Astrocyte (in vitro differentiated cells and primary cell): Measurements from ENCODE around the gene TPST2.

ENCODE experiments used
- CTCF ChIP-seq: IDR thresholded peaks from 2 replicates; pipeline ENCODE4 v1.5.1; 2011; ENCODE audit warnings: low read depth, mild to moderate bottlenecking, inconsistent platforms, low read length, moderate library complexity; ENCODE audit not compliant: insufficient read depth
- EZH2 ChIP-seq: IDR thresholded peaks from 2 replicates; pipeline ENCODE4 v1.6.1; 2012; ENCODE audit warnings: mild to moderate bottlenecking, low read length, inconsistent platforms; ENCODE audit not compliant: insufficient read depth

- TF ChIP-seq CTCF, result no peak
- no peak for TF ChIP-seq EZH2
These were observed 34.5 kb downstream of the TPST2 start for GRCh38 chr22:26555478-26555877.
